ENCODE measurements around the gene MAP7.

DNA sequence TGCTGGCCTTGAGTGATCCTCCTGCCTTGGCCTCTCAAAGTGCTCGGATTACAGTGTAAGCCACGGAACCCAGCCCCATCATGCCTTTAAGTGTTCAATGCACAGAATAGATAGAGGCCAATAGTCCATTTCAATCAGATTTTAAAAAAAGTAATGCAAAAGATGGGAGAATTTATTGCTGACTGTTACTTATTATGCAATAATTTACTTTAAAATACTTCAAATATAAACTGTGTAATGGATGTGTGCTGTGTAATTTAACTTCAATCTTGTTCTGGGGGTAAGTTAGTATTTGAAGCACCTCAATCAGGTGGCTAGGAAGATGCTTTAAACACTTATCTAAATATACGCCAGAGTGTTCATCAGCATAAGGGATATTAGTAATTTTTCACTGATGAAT lies 208.9 kb downstream of the MAP7 start:
- TF ChIP-seq POLR2A (IDR thresholded peaks at IDR 0.05) (no peak), CTCF (IDR thresholded peaks at IDR 0.05) (no peak)

All from heart left ventricle (tissue), 13 donors.